ENCODE data around the gene LRP2. TPM values are rescaled to one million over a fixed set of nuclear protein-coding genes. Genes with fewer than 3 reads are reported as not detected.
"Not testable (repeated sequence)": the region's sequence is repeated elsewhere in the genome, so short reads cannot be mapped to it uniquely, and the experiment has no call there.

The LRP2 gene
- total and polyA plus RNA-seq, 8 donors = under 0.01 to 0.92 (median 0.28) TPM; not detected in 3

DNA sequence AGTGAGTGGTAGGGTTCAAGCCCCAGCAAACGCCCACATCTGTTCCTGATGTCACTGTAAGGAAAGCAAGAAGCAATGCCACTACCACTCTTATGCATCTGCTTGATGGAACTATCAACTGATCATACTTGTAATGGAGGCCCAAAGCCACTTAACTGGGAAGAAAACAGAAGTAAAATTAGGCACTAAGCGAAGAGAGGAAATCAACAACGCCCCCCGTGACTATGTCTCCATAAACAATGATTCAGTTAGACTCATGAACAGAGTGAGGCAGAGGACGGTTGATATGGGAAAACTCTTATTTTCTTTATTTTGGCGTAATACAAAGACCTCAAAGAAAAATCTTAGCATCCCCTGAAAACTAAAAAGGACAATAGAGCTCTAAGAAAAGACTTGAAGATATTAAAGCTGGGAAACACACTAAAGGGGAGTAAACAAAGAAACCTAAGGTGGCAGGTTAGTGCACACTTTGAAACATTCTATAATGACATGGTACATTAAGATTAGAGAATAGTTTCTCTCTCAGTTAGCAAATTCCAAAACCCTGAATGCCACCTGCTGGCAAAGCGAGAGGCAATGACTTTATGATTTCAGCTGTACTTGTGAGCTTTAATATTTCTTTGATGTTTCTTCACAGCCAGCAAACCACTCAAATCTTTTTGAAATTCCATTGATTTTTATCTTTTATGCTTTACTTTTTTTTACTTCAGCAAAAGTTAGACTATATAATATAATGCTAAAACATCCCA is 86.5 kb downstream of the LRP2 start:
- H3K27ac ChIP-seq = no peak overlapping the region
- WGBS, 5 donors = 74 to 82% (median 80%) methylated on average over 7 of the region's 7 CpGs

DNA sequence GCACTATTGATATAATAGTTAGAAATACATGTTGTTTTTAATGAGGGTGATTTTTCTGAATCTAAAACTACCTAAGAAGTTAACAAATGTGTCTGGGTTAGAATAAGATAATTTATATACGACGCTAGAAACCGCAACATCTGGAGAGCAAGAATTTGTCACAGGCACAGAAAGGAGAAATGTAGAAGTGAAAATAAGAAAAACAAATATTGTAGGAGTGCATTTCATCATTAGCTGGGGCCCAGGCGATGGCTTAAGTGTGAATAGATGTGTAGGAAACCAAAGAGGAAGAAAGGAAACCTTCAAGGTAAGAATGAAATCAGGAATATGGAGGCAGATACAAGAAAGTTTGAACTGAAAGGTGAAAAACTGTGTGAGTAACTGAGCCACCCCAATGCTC is 90.3 kb downstream of the LRP2 start:
- no peak for TF ChIP-seq EP300 (IDR thresholded peaks at IDR 0.05)
- intact Hi-C loops (cut with DNase I; ENCODE audit: low total_unique reads) = no loop called here
- Histone ChIP-seq H3K27ac (no peak overlapping the region), H3K27me3 (no peaks in the 10 kb centered on the region), H3K9me3 (no peaks in the 10 kb centered on the region), H3K36me3 (no peaks in the 10 kb centered on the region), H3K4me3 (no peak overlapping the region), H3K4me1 (no peaks in the 10 kb centered on the region)
- DNase-seq = no peak
- 76 to 81% (median 80%) methylated on average over 4 of the region's 4 CpGs for WGBS, 5 donors

More for the DNA sequence above, 86.5 kb downstream of the LRP2 start:
- no peak for TF ChIP-seq POLR2A (IDR thresholded peaks at IDR 0.05)
- TF ChIP-seq EP300 (IDR thresholded peaks at IDR 0.05) = no peak
- TF ChIP-seq, protein P1, sequence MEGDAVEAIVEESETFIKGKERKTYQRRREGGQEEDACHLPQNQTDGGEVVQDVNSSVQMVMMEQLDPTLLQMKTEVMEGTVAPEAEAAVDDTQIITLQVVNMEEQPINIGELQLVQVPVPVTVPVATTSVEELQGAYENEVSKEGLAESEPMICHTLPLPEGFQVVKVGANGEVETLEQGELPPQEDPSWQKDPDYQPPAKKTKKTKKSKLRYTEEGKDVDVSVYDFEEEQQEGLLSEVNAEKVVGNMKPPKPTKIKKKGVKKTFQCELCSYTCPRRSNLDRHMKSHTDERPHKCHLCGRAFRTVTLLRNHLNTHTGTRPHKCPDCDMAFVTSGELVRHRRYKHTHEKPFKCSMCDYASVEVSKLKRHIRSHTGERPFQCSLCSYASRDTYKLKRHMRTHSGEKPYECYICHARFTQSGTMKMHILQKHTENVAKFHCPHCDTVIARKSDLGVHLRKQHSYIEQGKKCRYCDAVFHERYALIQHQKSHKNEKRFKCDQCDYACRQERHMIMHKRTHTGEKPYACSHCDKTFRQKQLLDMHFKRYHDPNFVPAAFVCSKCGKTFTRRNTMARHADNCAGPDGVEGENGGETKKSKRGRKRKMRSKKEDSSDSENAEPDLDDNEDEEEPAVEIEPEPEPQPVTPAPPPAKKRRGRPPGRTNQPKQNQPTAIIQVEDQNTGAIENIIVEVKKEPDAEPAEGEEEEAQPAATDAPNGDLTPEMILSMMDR (IDR thresholded peaks at IDR 0.05) = no peak
- TF ChIP-seq POLR2AphosphoS5 (IDR thresholded peaks at IDR 0.05) = no peak
- H3K9me3 ChIP-seq = no peaks in the 10 kb centered on the region
- DNase-seq = peak in 1 of 2 donors; percentile 51
- no peaks in the 10 kb centered on the region for H3K4me1 ChIP-seq
- H3K4me3 ChIP-seq = no peak overlapping the region
- intact Hi-C loops (cut with DNase I; ENCODE audit: low total_unique reads) = no loop called here
- H3K36me3 ChIP-seq = no peaks in the 10 kb centered on the region
- H3K27me3 ChIP-seq = no peaks in the 10 kb centered on the region

DNA sequence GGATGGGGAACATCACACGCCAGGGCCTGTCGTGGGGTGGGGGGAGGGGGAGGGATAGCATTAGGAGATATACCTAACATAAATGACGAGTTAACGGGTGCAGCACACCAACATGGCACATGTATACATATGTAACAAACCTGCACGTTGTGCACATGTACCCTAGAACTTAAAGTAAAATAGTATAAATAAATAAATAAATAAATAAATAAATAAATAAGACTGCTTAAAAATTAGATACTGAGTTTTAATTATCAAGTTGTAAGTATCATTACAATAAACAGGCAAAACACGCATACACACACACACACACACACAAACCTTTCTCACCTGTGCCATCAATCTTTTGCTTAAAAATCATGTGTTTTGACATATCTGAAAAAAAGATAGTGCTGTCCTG is 91.8 kb downstream of the LRP2 start:
- WGBS, 5 donors = 81 to 93% (median 92%) methylated on average over 5 to 6 of the region's 6 CpGs
- not testable (repeated sequence) for DNase-seq, H3K36me3 ChIP-seq

DNA sequence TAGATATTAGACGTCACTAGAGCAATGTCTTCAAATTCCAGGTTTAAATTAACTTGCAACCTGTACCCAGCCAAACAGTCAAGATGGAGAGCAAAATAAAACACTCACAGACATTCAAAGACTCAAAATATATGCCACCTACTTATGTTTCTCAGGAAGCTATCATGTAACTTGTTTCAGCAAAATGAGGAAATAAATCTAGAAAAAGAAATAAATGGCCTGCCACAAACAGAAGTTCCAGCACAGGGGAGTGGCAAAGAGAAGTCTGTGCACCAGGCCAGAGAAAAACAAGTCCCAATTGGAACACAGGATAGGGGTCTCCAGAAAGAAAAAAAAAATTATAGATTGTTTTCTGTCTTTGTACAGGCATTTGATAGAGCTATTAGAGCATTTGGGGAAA is 96.7 kb downstream of the LRP2 start:
- H3K36me3 ChIP-seq = no peaks in the 10 kb centered on the region
- H3K4me1 ChIP-seq = no peaks in the 10 kb centered on the region
- TF ChIP-seq EP300 (IDR thresholded peaks at IDR 0.05) (no peak), POLR2AphosphoS5 (IDR thresholded peaks at IDR 0.05) (no peak), POLR2A (IDR thresholded peaks at IDR 0.05) (no peak)
- no peaks in the 10 kb centered on the region for H3K9me3 ChIP-seq
- WGBS, 5 donors = 61 to 84% (median 80%) methylated on average over 1 of the region's 1 CpG
- H3K4me3 ChIP-seq = no peak overlapping the region
- H3K27me3 ChIP-seq = no peaks in the 10 kb centered on the region
- intact Hi-C loops (cut with DNase I; ENCODE audit: low total_unique reads) = no loop called here
- no peak overlapping the region for H3K27ac ChIP-seq
- no peak for DNase-seq

More for the DNA sequence above, 91.8 kb downstream of the LRP2 start:
- H3K4me3 ChIP-seq; H3K27me3 ChIP-seq; H3K4me1 ChIP-seq; H3K27ac ChIP-seq; H3K9me3 ChIP-seq; intact Hi-C loops (cut with DNase I; ENCODE audit: low total_unique reads): not testable (repeated sequence)

DNA sequence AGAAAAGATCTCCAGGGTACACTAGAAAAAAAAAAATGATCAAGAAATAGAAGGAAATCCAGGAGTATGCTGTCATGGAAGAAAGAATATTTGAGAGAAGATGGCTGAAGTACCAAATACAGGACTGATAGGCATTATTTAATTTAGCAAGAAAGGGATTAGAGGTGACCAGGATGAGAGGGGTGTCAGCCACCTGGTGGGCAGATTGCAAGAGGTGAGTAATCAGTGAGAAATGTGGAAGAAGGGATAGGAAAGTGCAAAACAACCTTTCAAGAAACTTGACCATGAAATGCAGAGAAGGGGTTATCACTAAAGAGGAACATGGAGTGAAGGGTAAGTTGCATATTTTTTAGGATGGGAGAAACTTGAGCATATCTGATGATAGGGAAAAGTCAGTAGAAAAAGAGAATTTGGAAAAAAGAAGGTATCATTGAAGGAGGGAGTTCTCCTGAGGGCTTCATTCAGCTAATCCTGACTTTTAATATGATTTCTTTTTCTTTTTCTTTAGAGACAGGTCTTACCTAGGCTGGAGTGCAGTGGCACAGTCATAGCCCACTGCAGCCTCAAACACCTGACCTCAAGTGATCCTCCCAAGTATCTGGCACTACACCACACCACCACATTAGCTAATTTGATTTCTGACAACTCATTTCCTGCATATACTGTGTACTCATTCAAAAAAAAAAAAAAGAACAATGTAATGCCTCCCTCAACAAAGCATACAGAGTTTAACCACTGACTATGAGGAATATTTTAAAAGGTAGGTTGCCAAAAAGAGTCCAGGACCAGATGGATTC is 101.3 kb downstream of the LRP2 start:
- intact Hi-C loops (cut with DNase I; ENCODE audit: low total_unique reads) = no loop called here
- Histone ChIP-seq H3K27ac (no peak overlapping the region), H3K4me1 (no peaks in the 10 kb centered on the region), H3K36me3 (no peaks in the 10 kb centered on the region), H3K4me3 (no peak overlapping the region), H3K27me3 (no peaks in the 10 kb centered on the region), H3K9me3 (no peaks in the 10 kb centered on the region)
- no peak for DNase-seq
- TF ChIP-seq EP300 (IDR thresholded peaks at IDR 0.05) = no peak
- TF ChIP-seq, protein P1 (IDR thresholded peaks at IDR 0.05) = no peak
- no peak for TF ChIP-seq POLR2A (IDR thresholded peaks at IDR 0.05)
- TF ChIP-seq POLR2AphosphoS5 (IDR thresholded peaks at IDR 0.05) = no peak

All from stomach (tissue), 9 donors.